Measurements from ENCODE around the gene AJAP1.

AJAP1 gene

GRCh38 chr1:4678066-4678717 lies 23.8 kb downstream of the AJAP1 start:
- peak in 6 of 58 donors; percentile 22 to 68 (median 30) for DNase-seq

DNA sequence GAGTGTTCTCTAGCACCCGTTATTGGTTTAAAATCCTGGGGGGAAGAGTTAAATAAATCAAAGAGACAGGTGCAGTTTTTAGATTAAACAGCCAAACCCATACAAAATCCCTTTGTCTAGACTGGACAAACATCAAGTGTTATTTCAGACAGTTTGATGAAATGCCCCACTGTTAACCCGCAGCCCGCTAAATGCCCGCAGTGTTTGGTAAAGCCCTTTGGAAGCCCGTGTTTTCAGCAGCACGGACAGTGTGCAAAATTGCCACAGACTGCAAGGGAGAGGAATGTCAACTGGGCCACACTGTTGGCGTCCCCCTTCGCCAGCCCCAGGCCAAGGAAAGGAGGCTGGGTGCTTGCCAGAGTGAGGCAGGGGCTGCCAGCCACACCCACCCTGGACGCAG lies 26.6 kb downstream of the AJAP1 start:
- DNase-seq = peak in 50 of 58 donors; percentile 18 to 91 (median 64)

DNA sequence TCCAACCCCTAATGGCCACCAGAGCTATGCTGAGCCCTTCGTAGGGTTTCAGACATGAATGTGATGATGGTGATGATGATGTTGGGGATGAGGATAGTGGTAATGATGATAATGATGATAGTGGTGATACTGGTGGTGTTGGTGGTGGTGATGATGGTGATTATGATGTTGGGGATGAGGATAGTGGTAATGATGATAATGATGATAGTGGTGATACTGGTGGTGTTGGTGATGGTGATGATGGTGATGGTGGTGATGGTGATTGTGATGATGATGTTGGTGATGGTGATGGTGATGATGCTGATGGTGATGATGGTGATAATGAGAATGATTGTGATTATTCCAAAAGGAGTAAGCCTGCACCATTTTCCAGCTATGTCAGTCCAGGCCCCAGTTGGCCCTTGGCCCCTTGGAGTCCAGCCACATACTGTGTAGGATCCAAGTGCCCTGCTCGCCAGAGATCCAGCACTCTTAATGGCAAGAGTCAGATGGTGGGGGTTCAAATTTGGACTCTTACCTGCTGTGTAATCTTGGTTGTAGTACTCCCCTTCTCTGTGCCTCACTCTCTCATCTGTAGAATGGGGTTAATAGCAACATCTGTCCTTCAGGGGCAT lies 28.3 kb downstream of the AJAP1 start:
- DNase-seq = peak in 1 of 58 donors; percentile 17

DNA sequence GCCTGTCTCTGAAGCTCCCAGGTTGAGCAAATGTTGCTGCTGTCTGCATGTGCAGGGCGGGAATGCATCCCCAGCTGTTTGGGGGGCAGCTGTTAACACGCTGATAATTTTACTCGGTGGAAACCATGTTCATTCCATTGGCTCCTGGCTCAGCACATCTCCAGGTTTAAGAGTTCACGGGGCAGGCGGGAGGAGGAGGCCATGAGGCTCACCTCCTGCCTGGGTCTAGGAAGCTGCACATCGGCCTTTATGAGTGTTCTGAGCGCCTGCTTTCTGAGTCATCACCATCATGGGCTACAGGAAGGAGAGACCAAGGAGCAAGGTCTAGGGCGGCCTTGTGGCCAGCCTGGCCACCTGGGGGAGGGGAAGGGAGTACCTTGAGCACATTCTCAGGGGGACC lies 29.7 kb downstream of the AJAP1 start:
- no peak for DNase-seq

DNA sequence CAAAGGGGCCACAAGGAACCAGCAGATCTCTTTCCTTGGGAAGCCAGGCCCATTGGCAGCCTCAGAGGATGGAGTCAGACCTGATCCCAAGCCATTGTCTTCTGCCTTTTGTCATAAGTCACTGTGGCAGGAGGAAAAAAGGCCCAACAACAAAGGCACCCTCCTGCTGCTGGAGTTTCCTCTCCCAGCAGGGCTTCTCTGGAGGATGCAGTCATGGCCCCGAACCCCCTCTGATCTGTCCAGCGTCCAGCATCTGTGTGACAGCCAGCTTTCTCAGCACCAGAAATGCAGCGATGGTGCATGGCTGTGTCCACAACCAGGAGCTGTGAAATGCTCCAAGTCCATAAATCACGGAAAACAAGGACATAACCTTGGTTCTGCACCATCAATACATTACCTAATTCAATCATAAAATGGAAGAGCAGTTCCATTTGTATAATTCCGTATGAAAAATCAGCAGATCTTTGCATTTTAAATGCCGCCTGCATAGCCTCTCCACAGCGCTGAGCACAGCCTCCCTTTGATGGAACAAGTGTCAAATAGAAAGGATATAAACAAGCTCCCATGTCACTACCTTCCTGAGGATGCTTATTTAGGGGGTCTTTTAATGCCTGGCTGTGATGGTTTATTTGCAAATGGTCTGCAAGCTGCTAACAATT lies 30.6 kb downstream of the AJAP1 start:
- DNase-seq = no peak

- DNase-seq = no peak
These were observed 31.1 kb downstream of the AJAP1 start for GRCh38 chr1:4685523-4685865.

DNA sequence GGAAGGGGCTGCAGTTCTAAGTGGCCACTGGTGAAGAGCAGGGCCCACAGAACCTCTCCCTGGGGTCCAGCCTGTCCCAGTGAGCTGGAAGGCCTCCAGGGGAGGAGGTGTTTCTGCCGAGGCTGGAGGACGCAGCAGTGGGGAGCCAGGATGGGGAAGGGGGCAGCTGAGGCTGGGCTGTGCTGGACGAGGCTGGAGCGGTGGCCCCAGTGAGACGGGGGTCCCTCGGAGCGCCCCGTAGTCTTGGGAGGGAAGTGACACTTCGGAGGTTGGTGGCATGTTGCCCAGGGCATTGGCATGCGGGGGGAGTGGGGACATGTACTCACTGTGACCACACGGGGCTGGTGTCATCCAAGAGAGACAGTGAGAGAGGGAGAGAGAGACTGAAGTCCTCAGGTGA lies 33.5 kb downstream of the AJAP1 start:
- DNase-seq = no peak

GRCh38 chr1:4689271-4689935 lies 35.0 kb downstream of the AJAP1 start:
- DNase-seq = peak in 4 of 58 donors; percentile 20 to 35 (median 28)

DNA sequence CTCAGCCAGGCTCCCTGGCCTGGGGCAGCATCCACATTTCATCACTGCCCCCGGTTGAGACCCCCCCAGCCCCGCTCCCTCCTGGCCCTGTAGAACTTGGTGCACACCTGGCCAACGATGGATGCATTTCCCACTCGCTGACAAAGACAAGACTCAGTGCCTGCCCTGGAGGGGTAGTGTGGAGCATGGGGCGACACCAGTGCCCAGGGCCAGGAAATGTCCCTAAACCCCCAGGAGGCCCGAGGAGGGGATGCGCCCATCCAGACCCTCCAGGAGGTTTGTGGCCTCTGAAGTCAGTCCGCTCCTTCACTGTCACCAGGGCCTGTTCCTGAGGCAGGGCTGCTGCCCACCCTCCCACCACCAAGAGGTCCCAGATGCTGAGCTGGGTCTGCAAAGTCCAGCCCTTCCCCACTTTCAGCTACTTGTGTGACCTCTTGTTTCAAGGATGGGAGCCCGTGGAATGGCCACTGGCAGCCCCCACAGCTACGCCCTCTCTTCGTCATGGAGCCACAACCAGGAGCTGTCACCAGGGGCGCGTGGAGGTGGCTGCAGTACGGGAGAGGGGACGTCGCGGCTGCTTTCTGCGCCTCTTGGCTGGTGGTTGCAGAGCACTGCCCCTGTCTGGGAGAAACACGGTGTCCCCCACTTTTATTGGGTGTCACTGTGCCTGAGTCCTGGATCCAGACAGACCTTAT lies 35.7 kb downstream of the AJAP1 start:
- DNase-seq = no peak

DNA sequence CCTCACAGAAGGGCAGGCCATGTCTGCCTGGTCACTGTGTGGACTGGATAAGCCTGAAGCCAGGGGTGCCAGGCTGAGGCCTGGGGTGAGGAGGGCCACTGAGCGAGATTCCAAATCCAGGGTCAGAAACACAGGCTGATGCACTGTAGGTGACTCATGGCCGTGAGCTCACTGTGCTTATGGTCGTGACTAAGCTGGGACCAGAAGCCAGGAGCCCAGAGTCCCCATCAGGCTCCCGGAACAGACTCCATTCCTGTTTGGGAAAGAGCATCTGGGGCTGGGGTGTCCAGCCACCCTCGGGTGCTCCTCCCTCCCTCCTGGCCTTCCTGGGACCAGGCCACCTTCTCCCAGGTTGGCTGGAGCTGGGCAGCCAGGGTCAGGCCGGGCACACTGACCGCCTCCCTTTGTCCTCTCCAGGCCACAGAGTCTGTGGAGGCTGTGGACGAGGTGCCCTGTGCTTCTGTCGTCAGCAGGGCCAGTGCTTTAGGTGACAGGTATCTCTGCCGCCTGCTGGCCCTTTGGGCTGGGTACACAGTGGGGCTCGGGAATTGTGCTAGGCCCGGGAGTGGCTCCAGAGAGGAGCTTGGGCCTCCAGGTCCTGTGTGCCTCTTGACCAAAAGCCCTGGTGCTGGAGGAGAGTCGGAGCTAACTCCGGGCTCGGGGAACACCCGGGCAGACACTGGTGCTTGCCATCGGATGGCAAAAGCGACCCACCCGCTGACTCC lies 36.7 kb downstream of the AJAP1 start:
- peak in 1 of 58 donors; percentile 32 for DNase-seq

DNA sequence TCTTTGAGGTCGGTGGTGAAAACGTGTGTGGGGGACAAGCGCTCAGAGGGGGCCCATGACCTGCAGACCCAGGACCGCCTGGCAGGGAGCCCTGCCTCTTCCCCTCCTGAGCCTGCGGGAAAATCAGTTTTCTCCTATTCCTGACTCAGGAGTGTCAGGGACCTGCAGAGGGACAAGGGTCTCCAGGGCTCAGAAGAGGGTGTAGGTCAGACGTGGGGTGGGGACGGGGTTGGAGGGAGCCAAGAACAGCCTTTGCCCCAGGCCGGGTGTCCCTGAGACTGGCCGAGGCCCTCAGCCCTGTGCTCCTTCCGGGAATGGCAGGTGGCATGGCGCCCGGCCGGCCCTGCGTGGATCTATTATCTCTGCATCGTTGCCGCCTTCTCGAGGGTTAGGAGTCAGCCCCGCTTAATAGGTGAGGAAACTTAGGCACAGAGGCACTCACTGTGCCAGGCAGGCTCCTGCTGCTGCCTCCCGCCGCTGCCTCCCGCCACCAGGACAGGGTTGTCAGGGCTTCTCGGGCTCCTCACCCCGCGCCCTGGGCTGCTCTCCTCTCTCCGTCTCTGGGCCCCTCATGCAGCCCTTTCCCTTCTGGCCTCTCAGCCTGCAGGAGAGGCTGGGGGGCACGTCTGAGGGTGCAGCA lies 37.5 kb downstream of the AJAP1 start:
- no peak for DNase-seq

DNA sequence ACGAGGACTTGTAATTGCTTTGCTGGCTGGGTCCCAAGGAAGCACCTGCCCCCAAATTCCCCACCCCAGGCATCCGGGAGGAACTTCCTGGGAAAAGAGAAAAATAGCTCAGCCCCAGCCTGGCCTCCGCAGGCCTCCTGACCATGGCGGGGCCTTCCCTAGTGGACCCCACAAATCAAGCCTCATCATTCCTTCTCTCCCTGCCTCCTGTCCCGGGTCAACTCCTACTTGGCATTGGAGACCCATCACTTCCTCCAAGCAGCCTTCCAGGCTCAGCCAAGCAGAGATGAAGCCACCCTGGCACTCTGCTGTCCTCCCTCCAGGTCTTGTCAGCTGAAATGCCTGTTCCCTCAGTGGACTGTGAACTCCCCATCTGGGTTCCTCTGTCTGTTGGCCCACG lies 38.0 kb downstream of the AJAP1 start:
- no peak for DNase-seq

GRCh38 chr1:4693331-4693730 lies 38.9 kb downstream of the AJAP1 start:
- no peak for DNase-seq

- no peak for DNase-seq
These were observed 39.5 kb downstream of the AJAP1 start for GRCh38 chr1:4693891-4694290.

GRCh38 chr1:4694492-4694891 lies 40.1 kb downstream of the AJAP1 start:
- no peak for DNase-seq

GRCh38 chr1:4695241-4695640 lies 40.8 kb downstream of the AJAP1 start:
- DNase-seq = no peak

DNA sequence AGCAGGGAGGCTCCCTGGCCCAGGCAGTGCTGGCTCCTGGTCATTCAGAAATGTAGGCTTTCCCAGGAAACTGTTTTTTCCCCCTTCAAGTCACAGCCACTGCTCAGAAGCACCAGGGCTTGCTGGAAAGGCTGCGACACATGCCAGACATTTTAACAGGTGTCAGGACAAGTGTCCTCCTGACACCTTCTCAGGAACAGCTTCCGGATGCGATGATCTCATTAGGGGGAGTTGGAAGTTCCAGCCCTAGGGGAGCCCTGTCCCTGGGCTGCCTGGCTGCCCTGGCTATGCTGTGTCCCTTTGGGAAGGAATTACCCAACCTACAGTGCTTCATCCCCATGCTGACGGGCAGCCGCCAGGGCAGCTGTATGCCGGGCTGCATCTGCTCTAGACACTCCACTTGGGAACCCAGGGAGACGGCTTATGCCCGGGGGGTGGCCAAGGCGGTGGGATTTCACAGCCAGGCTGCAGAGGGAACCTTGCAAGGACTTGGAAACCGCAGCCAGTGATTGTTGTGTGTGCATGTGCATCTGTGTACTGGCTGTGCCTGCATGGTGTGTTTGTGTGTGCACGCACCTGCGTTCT lies 41.8 kb downstream of the AJAP1 start:
- peak in 1 of 58 donors; percentile 40 for DNase-seq

DNA sequence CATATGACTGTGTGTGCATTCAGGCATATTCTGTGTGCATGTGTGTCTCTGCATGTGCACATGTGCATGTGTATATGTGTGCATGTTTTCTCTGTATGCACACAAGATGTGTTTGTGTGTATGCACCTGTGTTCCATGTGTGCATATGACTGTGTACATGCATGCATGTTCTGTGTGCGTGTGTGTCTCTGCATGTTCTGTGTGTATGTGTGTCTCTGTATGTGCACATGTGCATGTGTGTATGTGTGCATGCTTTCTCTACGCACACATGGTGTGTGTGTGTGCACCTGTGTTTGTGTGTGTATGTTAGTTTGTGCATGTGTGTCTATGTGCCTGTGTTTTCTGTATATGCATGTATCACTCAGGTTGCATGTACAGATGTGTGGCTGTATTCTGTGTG lies 42.3 kb downstream of the AJAP1 start:
- no peak for DNase-seq

DNA sequence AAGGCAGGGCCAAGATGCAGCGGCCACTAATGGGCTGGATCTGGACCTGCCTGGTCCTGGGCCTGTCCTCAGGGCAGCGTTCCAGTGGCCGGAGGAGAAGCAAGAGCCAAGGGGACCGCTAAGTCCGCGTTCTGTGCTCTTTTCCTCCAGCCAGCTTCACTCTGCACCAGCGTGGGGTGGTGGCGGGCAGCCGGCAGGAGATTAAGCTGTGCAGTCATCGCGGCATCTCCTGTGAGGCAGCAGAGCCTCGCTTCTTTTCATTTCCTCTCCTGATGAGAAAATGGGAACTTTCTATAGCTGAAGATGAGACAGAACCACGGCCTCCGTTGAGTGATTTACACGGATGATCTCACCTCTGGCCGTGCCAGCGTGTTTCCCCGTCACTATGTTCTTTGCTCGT lies 43.4 kb downstream of the AJAP1 start:
- peak in 9 of 58 donors; percentile 14 to 68 (median 27) for DNase-seq

DNA sequence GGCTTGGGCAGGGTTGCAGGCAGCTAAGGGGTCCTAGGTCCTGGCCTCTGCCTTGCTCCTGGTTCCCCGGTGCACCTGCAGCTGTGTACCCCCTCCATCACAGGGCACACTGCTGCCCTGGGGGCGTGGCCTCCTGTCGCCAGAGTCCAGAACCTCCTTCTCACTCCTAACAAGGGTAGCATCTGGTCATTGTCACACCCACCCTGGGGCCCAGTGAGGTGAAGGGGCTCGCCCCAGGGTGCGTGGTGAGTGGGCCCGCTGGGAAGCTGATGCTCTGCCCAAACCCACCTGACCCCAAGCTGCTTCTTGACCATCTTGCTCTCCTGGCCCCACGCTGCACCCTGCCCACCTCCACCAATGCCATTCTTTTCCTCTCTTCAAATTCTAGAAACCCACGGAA lies 44.5 kb downstream of the AJAP1 start:
- DNase-seq = no peak

Measured in anterior cingulate cortex (tissue), 58 donors.